Measurements from ENCODE around the gene AMOTL1.

DNA sequence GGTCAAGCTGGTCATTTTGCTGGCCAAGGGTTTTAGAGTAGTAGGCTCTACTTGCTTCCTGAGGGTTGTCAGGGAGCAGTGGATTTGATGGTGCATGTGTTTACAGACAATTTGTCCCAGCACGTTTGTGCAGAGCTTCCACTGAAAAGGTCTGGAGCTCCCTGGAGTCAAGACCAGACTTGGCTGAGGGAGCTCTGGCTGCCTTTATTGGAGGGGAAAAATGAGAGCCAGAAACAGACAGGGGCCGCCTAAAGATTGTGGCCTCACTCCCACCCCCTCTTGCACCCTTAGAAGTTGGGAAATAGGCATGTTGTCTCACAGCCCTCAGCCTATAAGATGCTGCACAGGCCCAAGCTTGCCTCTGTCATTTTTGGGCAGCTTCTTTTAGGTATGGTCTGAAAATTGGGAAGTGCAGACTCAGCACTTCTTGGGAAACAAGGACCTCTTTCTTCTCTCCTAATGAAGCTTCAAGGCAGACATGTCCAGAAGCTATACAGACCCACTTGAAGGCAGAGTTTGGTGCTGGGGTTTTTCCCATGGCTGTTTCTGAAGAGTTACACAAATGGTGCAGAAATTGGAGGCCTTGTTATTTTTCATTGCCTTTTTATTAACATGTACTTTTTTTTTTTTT lies 55.1 kb downstream of the AMOTL1 start:
- TF ChIP-seq CTCF (IDR thresholded peaks at IDR 0.05) = no peak
- no peak for TF ChIP-seq POLR2A (IDR thresholded peaks at IDR 0.05)
